GM18951 (cell line): Measurements from ENCODE around the gene RIGI.

ENCODE experiments used
- POLR2A ChIP-seq: IDR thresholded peaks from 4 replicates; pipeline ENCODE4 v1.6.1; 2011; ENCODE audit warnings: mild to moderate bottlenecking; ENCODE audit not compliant: insufficient read length, insufficient read depth; ENCODE audit errors: extremely low read depth
- in situ Hi-C: fragments of 300-500 bp; cut with MboI; formaldehyde crosslinking; loops from one replicate; pipeline ENCODE4 v1.12.0; 2022; ENCODE audit warnings: low sequenced_read_pairs, mixed read lengths, inconsistent platforms; ENCODE audit not compliant: unreplicated experiment

RIGI gene

GRCh38 chr9:32526041-32526706, at the start of gene RIGI:
Gene RIGI, minus strand, starts transcription at chr9:32526196. Its CDS starts 30 bp downstream, at chr9:32526166.
- peak; percentile 66 for TF ChIP-seq POLR2A
- in situ Hi-C loops, result no loop called here

- no peak for TF ChIP-seq POLR2A
- in situ Hi-C loops, result loop anchor here (5.0 kb wide), 2 partner anchors 198 to 392 kb away; no protein-coding TSS in a partner anchor
Observed at GRCh38 chr9:32574858-32575257, 48.9 kb upstream of the RIGI start.

- no peak for TF ChIP-seq POLR2A
- in situ Hi-C loops, result no loop called here
Observed at GRCh38 chr9:32573821-32574220, 47.8 kb upstream of the RIGI start.

GRCh38 chr9:32572900-32573523, 47.0 kb upstream of the RIGI start, which contains the start of gene NDUFB6:
Gene NDUFB6, minus strand, starts transcription at chr9:32573159. Its CDS starts 99 bp downstream, at chr9:32573060.
- TF ChIP-seq POLR2A, result peak; percentile 83
- in situ Hi-C loops, result no loop called here

GRCh38 chr9:32571969-32572899, 46.2 kb upstream of the RIGI start:
- in situ Hi-C loops, result no loop called here
- no peak for TF ChIP-seq POLR2A

GRCh38 chr9:32570262-32570661, 44.3 kb upstream of the RIGI start:
- TF ChIP-seq POLR2A, result no peak
- in situ Hi-C loops, result no loop called here

- no peak for TF ChIP-seq POLR2A
- in situ Hi-C loops, result no loop called here
Observed at GRCh38 chr9:32566770-32567169, 40.8 kb upstream of the RIGI start.

GRCh38 chr9:32565967-32566366, 40.0 kb upstream of the RIGI start:
- no peak for TF ChIP-seq POLR2A
- in situ Hi-C loops, result no loop called here

- in situ Hi-C loops, result no loop called here
- TF ChIP-seq POLR2A, result no peak
Observed at GRCh38 chr9:32558408-32558934, 32.5 kb upstream of the RIGI start.

- TF ChIP-seq POLR2A, result no peak
- in situ Hi-C loops, result no loop called here
Observed at GRCh38 chr9:32554591-32554990, 28.6 kb upstream of the RIGI start.

GRCh38 chr9:32554107-32554506, 28.1 kb upstream of the RIGI start:
- TF ChIP-seq POLR2A, result no peak
- in situ Hi-C loops, result no loop called here

GRCh38 chr9:32552172-32552872, 26.3 kb upstream of the RIGI start, which contains the start of the genes SMIM27 and TOPORS:
Gene SMIM27, plus strand, starts transcription at chr9:32552327. Its CDS starts 108 bp downstream, at chr9:32552435.
Gene TOPORS, minus strand, starts transcription at chr9:32552586. Its CDS starts 150 bp downstream, at chr9:32552436.
- peak; percentile 90 for TF ChIP-seq POLR2A
- in situ Hi-C loops, result no loop called here
